GM19438 (cell line): Measurements from ENCODE around the gene LCE2A.

Experiments used
- ATAC-seq: cut with Tn5 transposase; IDR thresholded peaks from one replicate; pipeline ENCODE4 v1.9.1; 2021; ENCODE audit warnings: low read depth; ENCODE audit not compliant: unreplicated experiment

LCE2A gene

DNA sequence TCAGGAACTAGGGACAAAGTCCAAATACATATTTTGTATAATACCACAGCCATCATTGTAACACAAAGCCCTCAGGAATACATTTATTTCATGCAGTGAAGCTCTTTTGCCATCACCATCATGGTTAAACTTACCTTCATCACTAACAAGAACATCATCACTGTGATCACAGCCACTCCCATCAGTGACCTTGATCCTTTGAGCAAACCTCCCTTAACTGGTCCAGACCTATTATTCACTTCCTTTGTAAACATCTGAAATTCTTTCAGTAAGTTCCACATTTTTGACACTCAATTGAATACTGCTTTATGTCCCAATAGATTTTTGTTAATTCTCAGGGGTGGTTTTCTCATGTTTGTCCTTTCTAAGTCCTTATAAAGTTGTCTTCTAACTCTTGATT is 43.5 kb downstream of the LCE2A start:
- ATAC-seq = no peak

DNA sequence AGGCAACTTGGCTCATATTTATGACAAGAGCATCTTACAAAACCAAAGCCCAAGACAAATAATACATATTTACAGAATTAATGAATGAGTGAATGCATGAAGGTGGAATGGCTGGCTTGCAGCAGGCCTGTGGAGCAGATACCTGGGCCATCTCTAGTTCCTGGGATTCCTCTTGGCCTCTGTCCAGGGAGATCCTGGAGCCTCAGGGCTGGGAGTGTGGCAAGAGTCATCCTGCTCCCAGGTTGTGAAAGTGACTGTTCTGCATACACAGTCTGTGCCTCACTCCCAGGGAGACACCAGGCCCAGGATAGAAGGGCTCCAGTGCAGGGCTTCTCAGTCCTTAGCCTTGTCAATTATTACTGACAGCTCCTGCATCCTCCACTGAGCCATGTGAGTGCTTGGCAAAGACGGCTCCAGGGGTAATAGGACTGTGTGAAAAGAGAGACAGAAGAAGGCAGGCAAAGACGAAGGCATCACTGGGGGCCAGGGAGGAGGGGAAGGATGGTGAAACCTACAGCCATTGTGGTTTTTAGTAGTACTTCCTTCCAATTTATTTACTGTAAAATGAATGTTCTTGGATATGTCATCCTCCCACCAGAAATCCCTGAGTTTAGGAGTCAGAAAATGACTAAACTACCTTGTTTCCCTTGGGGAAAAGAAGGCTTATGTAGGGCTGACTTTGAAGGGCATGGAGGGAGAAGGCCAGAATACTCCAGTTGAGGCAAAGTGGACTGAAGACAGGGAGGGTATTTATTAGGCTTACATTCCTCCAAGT is 45.4 kb downstream of the LCE2A start:
- ATAC-seq = no peak

GRCh38 chr1:152745289-152745704 is 47.2 kb downstream of the LCE2A start:
- no peak for ATAC-seq

DNA sequence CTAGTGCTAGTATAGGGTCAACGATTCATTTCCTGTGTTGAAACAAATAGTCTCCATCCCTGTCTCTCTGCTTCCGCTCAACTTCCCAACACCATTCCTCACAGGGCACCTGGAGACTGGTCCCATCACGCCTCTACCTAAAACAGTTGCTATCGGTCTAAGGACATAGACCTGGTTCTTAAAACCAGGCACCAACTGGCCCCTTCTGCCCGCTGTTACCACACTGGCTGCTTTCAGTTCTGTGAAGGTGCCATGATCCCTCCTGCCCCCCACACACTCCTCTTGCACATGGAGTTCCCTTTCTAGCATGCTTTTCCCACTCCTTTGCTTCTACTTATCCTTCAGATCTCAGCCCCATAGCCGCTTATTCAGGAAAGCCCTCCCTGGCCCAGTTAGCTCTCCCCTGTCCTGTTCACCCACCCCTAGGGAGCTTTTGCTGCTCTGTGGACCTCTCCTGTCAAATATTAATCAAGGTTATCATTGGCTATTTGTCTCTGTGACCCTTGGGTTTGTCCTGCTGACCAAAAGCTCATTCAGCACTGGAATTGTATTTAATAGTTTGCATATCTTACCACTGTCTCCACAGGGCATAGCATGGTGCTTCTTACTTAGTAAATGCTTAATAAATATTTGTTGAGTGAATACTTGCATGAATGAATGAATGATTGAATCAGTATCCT is 47.8 kb downstream of the LCE2A start:
- no peak for ATAC-seq

- ATAC-seq = no peak
Measured at GRCh38 chr1:152747831-152748230, 49.7 kb downstream of the LCE2A start.
